H9 (cell line): ENCODE results near the gene ZDHHC3. TPM values are rescaled to one million over a fixed set of nuclear protein-coding genes. Genes with fewer than 3 reads are reported as not detected.

Source experiments
- DNase-seq: peaks from one replicate; pipeline ENCODE4 v3.0.0-alpha.2; 2017
- H2AFZ ChIP-seq: one replicate; pipeline ENCODE4 v1.6.1; 2013; ENCODE audit warnings: mild to moderate bottlenecking, low read length, control low read depth, moderate library complexity
- H2AK5ac ChIP-seq: 2 replicates; pipeline ENCODE4 v1.6.1; 2013; ENCODE audit warnings: low read length, control low read depth, mixed read lengths; ENCODE audit not compliant: insufficient read length
- H2BK120ac ChIP-seq: one replicate; pipeline ENCODE4 v1.6.1; 2013; ENCODE audit warnings: low read depth, mild to moderate bottlenecking, low read length, control low read depth, inconsistent platforms; ENCODE audit not compliant: poor library complexity, severe bottlenecking
- H2BK12ac ChIP-seq: 2 replicates; pipeline ENCODE4 v1.6.1; 2013; ENCODE audit warnings: low read length, control low read depth, mixed read lengths, low read depth; ENCODE audit not compliant: insufficient read length
- H2BK15ac ChIP-seq: 2 replicates; pipeline ENCODE4 v1.6.1; 2013; ENCODE audit warnings: low read depth, low read length, control low read depth
- H2BK20ac ChIP-seq: one replicate; pipeline ENCODE4 v1.6.1; 2013; ENCODE audit warnings: low read depth, mild to moderate bottlenecking, low read length, control low read depth, inconsistent platforms; ENCODE audit not compliant: poor library complexity, severe bottlenecking
- H2BK5ac ChIP-seq: 2 replicates; pipeline ENCODE4 v1.6.1; 2013; ENCODE audit warnings: low read length, control low read depth, mixed read lengths; ENCODE audit not compliant: insufficient read length
- H3K14ac ChIP-seq: 2 replicates; pipeline ENCODE4 v1.6.1; 2013; ENCODE audit warnings: low read length, control low read depth; ENCODE audit not compliant: insufficient read depth
- H3K18ac ChIP-seq: 2 replicates; pipeline ENCODE4 v1.6.1; 2013; ENCODE audit warnings: low read depth, mild to moderate bottlenecking, mixed read lengths, low read length, control low read depth; ENCODE audit not compliant: insufficient read length
- H3K23ac ChIP-seq: 2 replicates; pipeline ENCODE4 v1.6.1; 2013; ENCODE audit warnings: low read length, control low read depth, mixed read lengths, low read depth; ENCODE audit not compliant: insufficient read length
- H3K23me2 ChIP-seq: 2 replicates; pipeline ENCODE4 v1.6.1; 2013; ENCODE audit warnings: low read depth, mild to moderate bottlenecking, mixed read lengths, low read length, control low read depth; ENCODE audit not compliant: insufficient read length, poor library complexity, severe bottlenecking
- H3K27ac ChIP-seq: 2 replicates; pipeline ENCODE4 v1.5.1; 2013; ENCODE audit warnings: low read length, control low read depth, mixed read lengths, low read depth; ENCODE audit not compliant: insufficient read length
- H3K27me3 ChIP-seq: 2 replicates; pipeline ENCODE4 v1.6.1; 2013; ENCODE audit warnings: low read length, control low read depth, inconsistent platforms; ENCODE audit not compliant: insufficient read depth
- H3K4ac ChIP-seq: 2 replicates; pipeline ENCODE4 v1.6.1; 2013; ENCODE audit warnings: low read depth, mild to moderate bottlenecking, control low read depth, inconsistent platforms, low read length, moderate library complexity
- H3K4me1 ChIP-seq: 2 replicates; pipeline ENCODE4 v1.6.1; 2013; ENCODE audit warnings: low read length, control low read depth, inconsistent platforms; ENCODE audit not compliant: insufficient read depth
- H3K4me2 ChIP-seq: 2 replicates; pipeline ENCODE4 v1.6.1; 2013; ENCODE audit warnings: low read length, control low read depth, mixed read lengths; ENCODE audit not compliant: insufficient read length, insufficient read depth
- H3K56ac ChIP-seq: 2 replicates; pipeline ENCODE4 v1.6.1; 2013; ENCODE audit warnings: low read depth, mild to moderate bottlenecking, mixed read lengths, low read length, control low read depth; ENCODE audit not compliant: insufficient read length
- H3K79me1 ChIP-seq: 2 replicates; pipeline ENCODE4 v1.6.1; 2013; ENCODE audit warnings: low read depth, mild to moderate bottlenecking, moderate library complexity, low read length, control low read depth, inconsistent platforms; ENCODE audit not compliant: insufficient read depth, poor library complexity, severe bottlenecking
- H3K79me2 ChIP-seq: 2 replicates; pipeline ENCODE4 v1.6.1; 2013; ENCODE audit warnings: low read length, control low read depth, inconsistent platforms; ENCODE audit not compliant: insufficient read depth
- H3K9ac ChIP-seq: 2 replicates; pipeline ENCODE4 v1.6.1; 2013; ENCODE audit warnings: low read length, control low read depth, mixed read lengths; ENCODE audit not compliant: insufficient read length; ENCODE audit errors: extremely low read depth
- H3K9me3 ChIP-seq: one replicate; pipeline ENCODE4 v1.6.1; 2013; ENCODE audit warnings: low read depth, low read length, inconsistent platforms; ENCODE audit not compliant: control insufficient read depth
- H3T11ph ChIP-seq: one replicate; pipeline ENCODE4 v1.6.1; 2013; ENCODE audit warnings: mild to moderate bottlenecking, low read length, control low read depth, inconsistent platforms
- H4K20me1 ChIP-seq: one replicate; pipeline ENCODE4 v1.6.1; 2013; ENCODE audit not compliant: control insufficient read depth, insufficient read length, insufficient read depth
- H4K5ac ChIP-seq: 2 replicates; pipeline ENCODE4 v1.6.1; 2013; ENCODE audit warnings: low read depth, mild to moderate bottlenecking, mixed read lengths, low read length, control low read depth; ENCODE audit not compliant: insufficient read length
- H4K8ac ChIP-seq: replicated peaks from 2 replicates; pipeline ENCODE4 v1.6.1; 2013; ENCODE audit warnings: low read length, control low read depth, mixed read lengths, low read depth; ENCODE audit not compliant: insufficient read length
- H4K91ac ChIP-seq: 2 replicates; pipeline ENCODE4 v1.6.1; 2013; ENCODE audit warnings: low read depth, mild to moderate bottlenecking, moderate library complexity, mixed read lengths, low read length, control low read depth; ENCODE audit not compliant: insufficient read length
- H3K27ac Mint-ChIP-seq, 3 experiments: 2 replicates in 2 of 3; 3 replicates in 1 of 3; pipeline ENCODE4 v1.8.0; 2020 to 2021; ENCODE audit warnings: mixed read lengths in 3 of 3, mild to moderate bottlenecking in 1 of 3, moderate library complexity in 1 of 3
- H3K27me3 Mint-ChIP-seq: 2 replicates; pipeline ENCODE4 v1.8.0; 2021; ENCODE audit warnings: low read depth, mild to moderate bottlenecking, moderate library complexity, mixed read lengths
- H3K36me3 Mint-ChIP-seq, 3 experiments: 2 replicates in 2 of 3; 3 replicates in 1 of 3; pipeline ENCODE4 v1.8.0; 2020 to 2021; ENCODE audit warnings: low read depth in 3 of 3, mixed read lengths in 3 of 3; ENCODE audit not compliant: insufficient read depth in 1 of 3
- H3K4me1 Mint-ChIP-seq, 2 experiments: 2 replicates each; pipeline ENCODE4 v1.8.0; 2020; ENCODE audit warnings: mixed read lengths in 2 of 2
- H3K4me3 Mint-ChIP-seq, 2 experiments: 2 replicates in 1 of 2; 3 replicates in 1 of 2; pipeline ENCODE4 v1.8.0; 2020 to 2021; ENCODE audit warnings: mild to moderate bottlenecking in 2 of 2, mixed read lengths in 2 of 2, moderate library complexity in 1 of 2
- H3K9me3 Mint-ChIP-seq, 2 experiments: 2 replicates in 1 of 2; 3 replicates in 1 of 2; pipeline ENCODE4 v1.8.0; 2020; ENCODE audit warnings: mild to moderate bottlenecking in 2 of 2, mixed read lengths in 2 of 2, moderate library complexity in 1 of 2
- WGBS: extraction: QIAGEN DNeasy Blood & Tissue Kit; methylation state at CpG from one replicate; pipeline ENCODE4 v1.1.7; 2013; ENCODE audit warnings: missing lambda C conversion rate, low lambda C conversion rate, mixed read lengths; ENCODE audit not compliant: insufficient read length; ENCODE audit errors: extremely low coverage; 5-methylcytosine and 5-hydroxymethylcytosine counted together
- total RNA-seq: library from RNA; stranded (reverse); gene quantifications from 2 replicates; pipeline ENCODE4 v1.2.1, GENCODE V29; 2021
- TF ChIP-seq, protein P1 (sequence below): fragments of 200-600 bp; sonication (generic); conservative IDR thresholded peaks from 3 replicates; pipeline ENCODE4 v1.8.0; 2021; ENCODE audit warnings: antibody characterized with exemption, mild to moderate bottlenecking

Gene ZDHHC3
- total RNA-seq, 1 experiment from 2014 or later, result 71.3 TPM

DNA sequence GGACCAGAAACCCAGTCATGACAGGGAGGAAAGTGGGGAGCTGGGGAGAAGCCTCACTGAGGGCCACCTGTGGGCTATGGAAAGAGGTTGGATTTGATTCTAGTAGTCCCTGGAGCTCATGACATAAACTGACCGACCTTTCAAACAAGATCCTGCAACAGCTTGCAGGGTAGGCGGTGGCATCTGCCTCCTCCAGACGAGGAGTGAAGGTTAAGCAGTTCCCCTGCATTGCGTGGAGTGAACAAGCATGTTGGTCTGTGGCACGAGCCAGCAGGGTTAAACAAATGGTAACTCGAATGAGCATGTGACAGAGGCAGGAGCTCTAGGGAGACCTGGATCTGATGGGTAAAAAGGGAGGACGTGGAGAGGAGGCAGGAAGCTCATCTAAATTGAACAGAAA is 88.9 kb downstream of the ZDHHC3 start:
- no peak overlapping the region for H2AFZ ChIP-seq

More for the DNA sequence above, 88.9 kb downstream of the ZDHHC3 start:
- TF ChIP-seq, protein P1, sequence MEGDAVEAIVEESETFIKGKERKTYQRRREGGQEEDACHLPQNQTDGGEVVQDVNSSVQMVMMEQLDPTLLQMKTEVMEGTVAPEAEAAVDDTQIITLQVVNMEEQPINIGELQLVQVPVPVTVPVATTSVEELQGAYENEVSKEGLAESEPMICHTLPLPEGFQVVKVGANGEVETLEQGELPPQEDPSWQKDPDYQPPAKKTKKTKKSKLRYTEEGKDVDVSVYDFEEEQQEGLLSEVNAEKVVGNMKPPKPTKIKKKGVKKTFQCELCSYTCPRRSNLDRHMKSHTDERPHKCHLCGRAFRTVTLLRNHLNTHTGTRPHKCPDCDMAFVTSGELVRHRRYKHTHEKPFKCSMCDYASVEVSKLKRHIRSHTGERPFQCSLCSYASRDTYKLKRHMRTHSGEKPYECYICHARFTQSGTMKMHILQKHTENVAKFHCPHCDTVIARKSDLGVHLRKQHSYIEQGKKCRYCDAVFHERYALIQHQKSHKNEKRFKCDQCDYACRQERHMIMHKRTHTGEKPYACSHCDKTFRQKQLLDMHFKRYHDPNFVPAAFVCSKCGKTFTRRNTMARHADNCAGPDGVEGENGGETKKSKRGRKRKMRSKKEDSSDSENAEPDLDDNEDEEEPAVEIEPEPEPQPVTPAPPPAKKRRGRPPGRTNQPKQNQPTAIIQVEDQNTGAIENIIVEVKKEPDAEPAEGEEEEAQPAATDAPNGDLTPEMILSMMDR, result no peak
- H3K4ac ChIP-seq, result no peak overlapping the region
- no peak overlapping the region for H3K9ac ChIP-seq
- H3K27me3 Mint-ChIP-seq, result no peaks in the 10 kb centered on the region; the same call in 1 of the 2 replicates
- H3K4me1 Mint-ChIP-seq, result peaks cover 14 to 20% of the 10 kb centered on the region in 2 experiments
- H4K5ac ChIP-seq, result no peak overlapping the region
- no peak overlapping the region for H2BK20ac ChIP-seq
- H4K91ac ChIP-seq, result no peak overlapping the region
- no peaks in the 10 kb centered on the region for H4K20me1 ChIP-seq
- no peak overlapping the region for H3K18ac ChIP-seq
- no peak overlapping the region for H3K56ac ChIP-seq
- no peak overlapping the region for H3K4me3 Mint-ChIP-seq
- peaks cover 9% of the 10 kb centered on the region; the same call in 1 of the 2 replicates for H3K4me1 ChIP-seq
- H3K9me3 ChIP-seq, result no peaks in the 10 kb centered on the region
- no peak overlapping the region for H2BK12ac ChIP-seq
- H2AK5ac ChIP-seq, result no peak overlapping the region
- H2BK15ac ChIP-seq, result no peak overlapping the region
- H3K36me3 Mint-ChIP-seq, result peaks cover 0 to 2% (median 0%) of the 10 kb centered on the region in 3 experiments; a peak in 1 of 7 replicates
- H3K79me1 ChIP-seq, result no peaks in the 10 kb centered on the region
- no CpG with 5 or more reads among the region's 7 CpGs for whole genome bisulfite sequencing
- H3K9me3 Mint-ChIP-seq, result peaks cover 2 to 4% of the 10 kb centered on the region in 2 experiments; a peak in 3 of 5 replicates
- no peak overlapping the region for H2BK120ac ChIP-seq
- no peak overlapping the region for H2BK5ac ChIP-seq
- H3K27me3 ChIP-seq, result no peaks in the 10 kb centered on the region; the same call in 1 of the 2 replicates
- no peak overlapping the region for H3T11ph ChIP-seq
- no peak overlapping the region for H3K4me2 ChIP-seq
- H4K8ac ChIP-seq, result no peak overlapping the region
- H3K27ac Mint-ChIP-seq, result no peak overlapping the region
- H3K79me2 ChIP-seq, result no peaks in the 10 kb centered on the region
- no peak overlapping the region for H3K27ac ChIP-seq
- H3K23ac ChIP-seq, result no peak overlapping the region
- H3K14ac ChIP-seq, result no peak overlapping the region
- DNase-seq, result no peak
- no peaks in the 10 kb centered on the region for H3K23me2 ChIP-seq
